Tongue (tissue), 2 donors: ENCODE data around the gene PHKG2. TPM values are rescaled to one million over a fixed set of nuclear protein-coding genes. Genes with fewer than 3 reads are reported as not detected.

Source experiments
- small RNA-seq: library from RNA; depleted of rRNA; stranded (forward); fragments of <200 nt; gene quantifications from one replicate; pipeline ENCODE3, GENCODE V24; 2014; ENCODE audit warnings: low replicate concordance
- total RNA-seq: library from RNA; depleted of rRNA; stranded (reverse); fragments of >200 nt; gene quantifications from one replicate; pipeline ENCODE4 v1.2.3, GENCODE V29; 2014

The PHKG2 gene
- total RNA-seq, 1 donor from 2014 or later: 9.3 TPM

Small RNAs within 50 kb of the gene (small RNA-seq; reads per million reads assigned to genes)
- gene RNU6-1043P (not detected), gene SNORA30 (1.7 reads per million, percentile 89 among the genes with 10 or more reads in this experiment)

Other genes starting within 250 kb of the PHKG2 start
- gene ZNF768, start 221.9 kb upstream of the PHKG2 start, total RNA-seq: 25.6 TPM
- gene ZNF747, start 213.6 kb upstream of the PHKG2 start, total RNA-seq: 14.7 TPM
- 8.0 TPM for gene ZNF764, start 190.1 kb upstream of the PHKG2 start, total RNA-seq
- gene ZNF688, start 176.7 kb upstream of the PHKG2 start, total RNA-seq: 4.5 TPM
- gene ZNF785, start 162.7 kb upstream of the PHKG2 start, total RNA-seq: 12.1 TPM
- gene ZNF689, start 138.0 kb upstream of the PHKG2 start, total RNA-seq: 4.3 TPM
- 10.4 TPM for gene PRR14, start 97.5 kb upstream of the PHKG2 start, total RNA-seq
- gene FBRS, start 90.0 kb upstream of the PHKG2 start, total RNA-seq: 16.5 TPM
- gene SRCAP, start 49.3 kb upstream of the PHKG2 start, total RNA-seq: 35.6 TPM
- 2.2 TPM for gene CFAP119, start 13.6 kb downstream of the PHKG2 start, total RNA-seq
- 83.2 TPM for gene RNF40, start 13.9 kb downstream of the PHKG2 start, total RNA-seq
- 10.8 TPM for gene ZNF629, start 38.8 kb downstream of the PHKG2 start, total RNA-seq
- 24.2 TPM for gene BCL7C, start 145.7 kb downstream of the PHKG2 start, total RNA-seq
- gene CTF1, start 148.2 kb downstream of the PHKG2 start, total RNA-seq: 2.1 TPM
- 9.3 TPM for gene FBXL19, start 175.1 kb downstream of the PHKG2 start, total RNA-seq
- gene ORAI3, start 200.6 kb downstream of the PHKG2 start, total RNA-seq: 15.7 TPM
- gene SETD1A, start 209.3 kb downstream of the PHKG2 start, total RNA-seq: 4.6 TPM
- gene HSD3B7, start 236.8 kb downstream of the PHKG2 start, total RNA-seq: 15.9 TPM